Type B pancreatic cell (in vitro differentiated cells): Measurements from ENCODE around the gene CIB4. TPM values are rescaled to one million over a fixed set of nuclear protein-coding genes. Genes with fewer than 3 reads are reported as not detected.

Experiments
- DNase-seq: peaks from one replicate; pipeline ENCODE4 v3.0.0; 2021; ENCODE audit warnings: mixed read lengths; ENCODE audit not compliant: unreplicated experiment; ENCODE audit errors: extremely low spot score
- H3K27ac Mint-ChIP-seq: 2 replicates; pipeline ENCODE4 v1.8.0; 2021; ENCODE audit warnings: mild to moderate bottlenecking, mixed read lengths
- H3K27me3 Mint-ChIP-seq: 2 replicates; pipeline ENCODE4 v1.8.0; 2021; ENCODE audit warnings: mixed read lengths
- H3K36me3 Mint-ChIP-seq: 2 replicates; pipeline ENCODE4 v1.8.0; 2021; ENCODE audit warnings: mixed read lengths
- H3K4me1 Mint-ChIP-seq: one replicate; pipeline ENCODE4 v1.8.0; 2021; ENCODE audit warnings: mixed read lengths; ENCODE audit not compliant: unreplicated experiment
- H3K4me3 Mint-ChIP-seq: 2 replicates; pipeline ENCODE4 v1.8.0; 2021; ENCODE audit warnings: mild to moderate bottlenecking, mixed read lengths
- H3K9me3 Mint-ChIP-seq: 2 replicates; pipeline ENCODE4 v1.8.0; 2021; ENCODE audit warnings: mixed read lengths
- total RNA-seq: library from RNA; stranded (reverse); gene quantifications from 2 replicates; pipeline ENCODE4 v1.2.1, GENCODE V29; 2021; ENCODE audit warnings: low replicate concordance
- TF ChIP-seq, protein P1 (sequence below): fragments of 200-600 bp; sonication (generic); conservative IDR thresholded peaks from 2 replicates; pipeline ENCODE4 v1.5.0; 2021; ENCODE audit warnings: antibody characterized with exemption, mild to moderate bottlenecking

The CIB4 gene
- total RNA-seq, 1 donor from 2014 or later: not detected

DNA sequence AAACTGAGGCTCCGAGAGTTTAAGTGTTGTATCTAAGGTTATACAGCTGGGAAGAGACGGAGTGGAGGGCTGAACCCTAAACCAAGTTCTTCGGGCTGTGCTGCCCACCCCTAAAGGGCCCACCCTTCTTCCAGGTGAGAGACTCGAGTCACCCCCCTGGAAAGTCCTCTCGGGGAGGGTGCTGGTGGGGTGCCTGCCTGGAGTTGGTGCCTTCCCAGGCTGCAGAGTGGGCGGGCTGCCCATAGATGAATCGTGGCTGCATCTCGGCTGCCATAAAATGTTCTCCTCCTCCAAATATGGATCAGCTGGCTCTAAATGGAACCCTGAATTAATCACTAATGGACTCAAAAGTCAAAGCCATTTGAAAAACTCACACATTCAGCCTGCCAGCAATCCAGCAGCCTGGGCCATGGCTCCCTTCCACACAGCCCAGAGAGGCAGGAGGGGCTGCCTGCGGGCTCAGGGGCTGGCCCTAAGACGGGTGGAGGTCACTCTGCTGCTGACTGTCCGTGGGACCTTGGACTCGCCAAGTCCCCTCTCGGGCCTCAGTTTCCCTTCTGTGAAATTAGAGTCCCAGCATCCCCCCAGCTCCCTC lies 7.7 kb downstream of the CIB4 start:
- no peaks in the 10 kb centered on the region for H3K9me3 Mint-ChIP-seq
- H3K4me1 Mint-ChIP-seq: peaks cover 33% of the 10 kb centered on the region
- TF ChIP-seq, protein P1, sequence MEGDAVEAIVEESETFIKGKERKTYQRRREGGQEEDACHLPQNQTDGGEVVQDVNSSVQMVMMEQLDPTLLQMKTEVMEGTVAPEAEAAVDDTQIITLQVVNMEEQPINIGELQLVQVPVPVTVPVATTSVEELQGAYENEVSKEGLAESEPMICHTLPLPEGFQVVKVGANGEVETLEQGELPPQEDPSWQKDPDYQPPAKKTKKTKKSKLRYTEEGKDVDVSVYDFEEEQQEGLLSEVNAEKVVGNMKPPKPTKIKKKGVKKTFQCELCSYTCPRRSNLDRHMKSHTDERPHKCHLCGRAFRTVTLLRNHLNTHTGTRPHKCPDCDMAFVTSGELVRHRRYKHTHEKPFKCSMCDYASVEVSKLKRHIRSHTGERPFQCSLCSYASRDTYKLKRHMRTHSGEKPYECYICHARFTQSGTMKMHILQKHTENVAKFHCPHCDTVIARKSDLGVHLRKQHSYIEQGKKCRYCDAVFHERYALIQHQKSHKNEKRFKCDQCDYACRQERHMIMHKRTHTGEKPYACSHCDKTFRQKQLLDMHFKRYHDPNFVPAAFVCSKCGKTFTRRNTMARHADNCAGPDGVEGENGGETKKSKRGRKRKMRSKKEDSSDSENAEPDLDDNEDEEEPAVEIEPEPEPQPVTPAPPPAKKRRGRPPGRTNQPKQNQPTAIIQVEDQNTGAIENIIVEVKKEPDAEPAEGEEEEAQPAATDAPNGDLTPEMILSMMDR: no peak
- H3K27ac Mint-ChIP-seq: peak overlapping the region; percentile 54
- DNase-seq: no peak
- no peak overlapping the region for H3K4me3 Mint-ChIP-seq
- no peaks in the 10 kb centered on the region for H3K27me3 Mint-ChIP-seq
- no peaks in the 10 kb centered on the region for H3K36me3 Mint-ChIP-seq

DNA sequence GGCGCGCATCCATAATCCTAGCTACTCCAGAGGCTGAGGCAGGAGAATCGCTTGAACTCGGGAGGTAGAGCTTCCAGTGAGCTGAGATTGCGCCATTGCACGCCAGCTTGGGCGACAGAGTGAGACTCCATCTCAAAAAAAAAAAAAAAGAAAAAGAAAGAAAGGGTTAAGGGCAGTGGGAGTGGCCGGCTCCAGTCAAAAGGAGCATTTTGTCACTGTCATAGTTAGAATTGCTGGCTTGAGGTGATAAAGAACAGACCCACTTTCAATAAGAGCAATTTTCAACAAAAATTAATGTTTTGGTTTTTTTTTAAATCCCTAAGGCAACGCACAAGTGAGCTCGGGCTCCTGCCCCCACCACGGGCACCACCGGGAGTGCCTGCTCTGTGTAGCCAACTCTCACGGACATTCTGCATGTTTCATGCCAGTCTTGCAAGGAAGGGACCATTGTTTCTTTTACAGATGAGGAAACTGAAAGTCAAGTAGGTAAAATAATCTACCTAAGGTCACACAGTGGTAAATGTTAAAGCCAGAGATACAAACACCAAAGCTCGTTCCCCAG lies 8.5 kb downstream of the CIB4 start:
- H3K27ac Mint-ChIP-seq: peak overlapping the region; percentile 85
- H3K36me3 Mint-ChIP-seq: no peaks in the 10 kb centered on the region
- no peaks in the 10 kb centered on the region for H3K9me3 Mint-ChIP-seq
- H3K27me3 Mint-ChIP-seq: no peaks in the 10 kb centered on the region
- no peak for DNase-seq
- H3K4me1 Mint-ChIP-seq: peaks cover 38% of the 10 kb centered on the region
- TF ChIP-seq, protein P1: no peak
- H3K4me3 Mint-ChIP-seq: peak overlapping the region; percentile 22

DNA sequence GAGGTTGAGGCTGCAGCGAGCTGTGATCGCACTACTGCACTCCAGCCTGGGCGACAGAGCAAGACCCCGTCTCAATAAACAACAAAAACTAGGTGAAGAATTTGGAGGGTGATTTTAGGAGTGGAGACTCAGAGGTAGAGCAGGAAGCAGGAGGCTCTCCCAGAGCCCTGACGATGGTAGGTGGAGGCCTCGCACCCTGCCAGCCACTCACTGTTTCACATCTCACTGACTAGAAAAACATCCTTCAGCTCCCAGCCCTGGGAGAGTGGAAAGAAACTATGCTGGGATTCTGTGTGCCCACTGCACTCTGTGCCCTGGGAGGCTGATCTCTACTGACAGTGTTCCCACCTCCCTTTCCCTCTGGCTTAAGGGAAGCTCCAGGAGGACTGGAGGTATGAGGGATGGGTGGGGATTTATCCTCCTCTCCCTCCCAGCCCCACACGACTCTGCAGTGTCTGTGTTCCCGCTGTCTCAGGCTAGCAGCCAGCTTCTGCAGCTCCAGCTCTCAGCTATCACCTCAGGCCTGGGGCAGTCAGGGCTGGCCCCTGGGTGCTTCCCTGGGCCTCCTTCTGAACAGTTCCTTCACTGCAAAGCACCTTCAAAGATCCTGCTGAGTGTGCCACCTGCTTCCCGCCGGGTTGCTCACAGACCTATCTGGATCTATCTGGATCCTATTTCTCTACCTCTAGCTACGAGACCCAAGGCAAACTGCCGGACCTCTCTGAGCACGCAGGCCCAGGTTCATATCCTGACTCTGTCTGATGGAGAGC lies 9.6 kb downstream of the CIB4 start:
- Mint-ChIP-seq H3K9me3 (no peaks in the 10 kb centered on the region), H3K27me3 (no peaks in the 10 kb centered on the region), H3K27ac (peak overlapping the region; percentile 78), H3K4me3 (peak overlapping the region; percentile 58), H3K4me1 (peaks cover 39% of the 10 kb centered on the region), H3K36me3 (no peaks in the 10 kb centered on the region)
- TF ChIP-seq, protein P1: no peak
- DNase-seq: no peak

DNA sequence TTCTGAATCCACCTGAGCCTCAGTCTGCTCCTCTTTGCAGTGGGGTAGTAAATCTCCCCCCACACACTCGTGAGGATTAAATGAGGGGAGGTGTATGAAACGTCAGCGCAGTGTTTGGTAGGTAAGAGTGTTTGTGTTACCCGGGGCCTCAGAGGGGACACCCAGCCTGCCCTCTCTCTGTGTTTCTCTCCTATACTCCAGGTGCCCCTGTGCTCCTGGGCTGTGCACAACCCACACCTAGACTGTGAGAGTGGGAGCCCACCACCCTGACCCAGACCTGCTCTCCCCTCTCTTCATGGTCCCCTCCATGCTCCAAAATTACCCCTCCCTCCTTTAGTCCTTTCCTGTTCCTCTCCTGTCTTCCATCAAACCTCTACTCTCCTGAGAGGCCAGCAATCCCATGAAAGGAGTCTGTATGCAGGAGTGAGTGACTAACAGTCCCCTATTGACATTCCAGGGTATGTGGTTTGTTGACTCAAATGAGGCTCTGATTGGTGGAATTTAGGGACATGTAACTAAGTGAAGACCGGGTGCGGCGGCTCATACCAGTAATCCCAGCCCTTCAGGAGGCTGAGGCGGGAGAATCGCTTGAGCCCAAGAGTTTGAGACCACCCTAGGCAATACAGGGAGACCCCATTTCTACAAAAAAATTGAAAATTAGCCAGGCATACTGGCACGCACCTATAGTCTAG lies 10.4 kb downstream of the CIB4 start:
- Mint-ChIP-seq H3K4me3 (no peak overlapping the region), H3K27ac (peak overlapping the region; percentile 65), H3K36me3 (no peaks in the 10 kb centered on the region), H3K27me3 (no peaks in the 10 kb centered on the region), H3K4me1 (peaks cover 38% of the 10 kb centered on the region), H3K9me3 (no peaks in the 10 kb centered on the region)
- no peak for DNase-seq
- TF ChIP-seq, protein P1: no peak

DNA sequence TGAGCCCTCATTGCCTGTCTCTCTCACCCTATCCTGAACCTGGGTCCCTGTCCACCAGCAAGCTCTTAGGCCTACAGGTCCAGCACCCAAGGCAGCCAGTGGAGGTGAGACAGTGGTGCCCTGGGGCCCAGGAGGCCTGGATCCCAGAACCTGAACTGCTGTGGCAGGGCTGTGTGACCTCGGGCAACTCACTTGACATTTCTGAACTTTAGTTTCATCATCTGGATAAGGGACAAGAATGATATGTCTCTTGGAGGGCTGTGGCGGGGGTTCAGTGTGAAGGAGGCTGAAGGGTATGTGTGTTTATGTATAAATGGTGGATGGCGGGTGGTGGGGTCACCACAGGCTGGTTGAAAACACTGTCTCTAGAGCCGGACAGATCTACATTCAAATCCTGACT lies 10.9 kb downstream of the CIB4 start:
- TF ChIP-seq, protein P1: no peak
- no peaks in the 10 kb centered on the region for H3K27me3 Mint-ChIP-seq

More for the DNA sequence above, 10.9 kb downstream of the CIB4 start:
- Mint-ChIP-seq H3K9me3 (no peaks in the 10 kb centered on the region), H3K36me3 (no peaks in the 10 kb centered on the region), H3K4me3 (no peak overlapping the region), H3K4me1 (peaks cover 33% of the 10 kb centered on the region), H3K27ac (no peak overlapping the region)
- DNase-seq: no peak
